ENCODE measurements around the gene CMSS1.
"Not testable (repeated sequence)": the region's sequence is repeated elsewhere in the genome, so short reads cannot be mapped to it uniquely, and the experiment has no call there.

CMSS1 gene

DNA sequence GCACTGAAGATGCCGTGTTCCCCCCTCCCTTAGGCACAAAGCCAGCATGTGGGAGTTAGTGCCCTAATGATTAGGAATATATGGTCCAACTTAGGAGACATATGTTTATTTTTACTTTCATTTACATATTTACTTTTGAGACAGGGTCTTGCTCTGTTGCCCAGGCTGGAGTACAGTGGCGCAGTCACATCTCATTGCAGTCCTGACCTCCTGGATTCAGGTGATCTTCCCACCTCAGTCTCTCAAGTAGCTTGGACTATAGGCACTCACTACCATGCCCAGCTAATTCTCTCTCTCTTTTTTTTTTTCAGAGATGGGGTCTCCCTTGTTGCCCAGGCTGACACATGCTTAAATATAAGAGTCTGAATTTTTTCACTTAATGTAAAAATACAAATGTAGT is 391.5 kb downstream of the CMSS1 start:
- no peak for FAIRE-seq

DNA sequence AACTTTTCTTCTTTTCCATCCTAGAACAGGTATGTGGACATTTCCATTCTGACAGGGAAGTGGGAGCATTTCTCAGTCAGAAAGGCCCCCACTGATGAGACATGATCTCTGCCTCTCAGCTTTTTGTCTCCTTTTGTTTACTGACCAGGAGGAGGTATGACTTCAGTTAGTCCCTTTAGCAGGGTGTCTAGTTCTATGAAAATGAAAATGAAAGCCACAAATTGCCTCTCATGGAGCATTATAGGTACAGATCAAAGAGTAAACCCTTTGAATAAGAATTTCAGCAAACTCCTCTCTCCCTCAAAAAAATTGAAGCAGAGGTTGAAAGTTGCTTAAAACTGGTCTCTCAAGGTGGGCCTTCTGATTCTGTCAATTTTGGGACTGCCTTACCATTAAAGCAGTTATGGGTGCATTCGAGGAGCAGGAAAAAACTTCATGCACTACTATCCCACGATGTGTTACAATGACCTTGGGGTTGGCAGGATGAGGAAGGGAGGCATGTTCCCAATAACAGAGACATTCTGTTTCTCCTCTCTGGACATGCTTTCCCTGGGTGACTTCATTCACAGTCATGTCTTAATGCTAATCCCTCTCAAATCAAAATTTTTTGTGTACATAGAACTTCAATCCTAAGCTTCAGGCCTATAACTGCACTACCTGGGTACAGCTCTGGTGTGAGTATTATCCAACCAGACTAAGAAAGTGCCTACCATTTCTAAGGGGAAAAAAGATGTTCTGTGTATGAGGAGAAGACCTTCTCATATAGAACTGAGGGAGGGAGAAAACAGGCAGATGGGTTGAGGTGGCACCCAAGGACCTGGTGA is 392.5 kb downstream of the CMSS1 start:
- no peak for FAIRE-seq

DNA sequence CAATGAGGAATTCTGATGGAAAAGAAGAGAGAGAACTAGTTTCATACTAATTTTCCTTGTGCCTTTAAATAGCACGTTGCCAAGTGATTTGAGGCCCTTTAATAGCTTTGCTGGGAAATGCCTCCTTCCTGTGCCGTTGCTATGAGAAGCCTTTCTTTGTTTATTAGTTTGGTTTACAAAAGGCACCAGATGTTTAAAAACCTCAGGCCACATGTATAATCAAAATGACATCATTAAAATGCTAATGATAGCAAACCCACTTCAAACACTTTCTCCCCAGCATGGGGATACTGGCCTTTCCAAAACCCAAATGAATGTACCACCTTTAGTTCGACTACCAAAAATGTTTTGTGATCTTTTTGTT is 393.1 kb downstream of the CMSS1 start:
- FAIRE-seq: no peak

DNA sequence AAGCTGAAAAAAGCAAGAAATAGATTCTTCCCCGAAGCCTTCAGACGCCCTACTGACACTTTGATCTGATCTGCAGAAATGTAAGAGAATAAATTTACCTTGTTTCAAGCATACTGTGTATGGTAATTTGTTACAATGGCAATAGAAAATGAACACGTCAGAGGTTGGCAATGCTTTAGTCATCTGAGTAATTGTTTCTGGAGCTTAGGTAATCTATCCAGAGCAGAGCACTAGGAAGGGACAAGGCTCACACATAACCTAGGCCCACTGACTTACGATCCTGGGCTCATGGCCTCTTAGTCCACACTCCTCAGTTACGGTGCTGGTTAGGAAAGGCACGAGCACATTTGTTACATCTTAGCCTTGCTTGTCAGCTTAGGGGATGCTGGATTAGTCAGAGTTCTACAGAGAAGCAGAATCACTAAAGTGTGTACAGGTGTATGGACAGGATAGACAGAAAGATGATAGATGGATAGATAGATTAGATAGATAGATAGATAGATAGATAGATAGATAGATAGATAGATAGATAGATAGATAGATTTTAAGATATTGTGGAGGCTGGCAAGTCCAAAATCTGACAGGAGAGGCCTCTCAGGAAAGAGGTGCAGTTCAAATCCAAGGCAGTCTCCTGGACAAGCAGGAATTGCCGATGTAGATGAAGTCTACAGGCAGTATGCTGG is 396.4 kb downstream of the CMSS1 start:
- FAIRE-seq: no peak

DNA sequence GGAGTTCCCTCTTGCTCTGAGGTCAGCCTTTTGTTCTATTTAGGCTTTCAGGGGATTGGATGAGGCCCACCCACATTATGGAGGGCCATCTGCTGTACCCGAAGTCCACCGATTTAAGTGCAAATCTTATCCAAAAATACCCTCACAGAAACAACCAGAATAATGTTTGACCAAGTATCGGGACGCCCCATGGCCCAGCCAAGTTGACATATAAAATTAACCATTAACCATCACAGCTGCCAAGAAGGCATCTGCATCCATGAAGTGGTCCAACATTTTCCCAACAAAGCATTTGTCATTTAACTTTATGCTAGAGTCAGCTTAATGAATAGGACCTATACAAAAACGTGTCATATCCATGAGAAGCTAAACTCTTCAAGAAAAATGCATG is 396.9 kb downstream of the CMSS1 start:
- FAIRE-seq: no peak

DNA sequence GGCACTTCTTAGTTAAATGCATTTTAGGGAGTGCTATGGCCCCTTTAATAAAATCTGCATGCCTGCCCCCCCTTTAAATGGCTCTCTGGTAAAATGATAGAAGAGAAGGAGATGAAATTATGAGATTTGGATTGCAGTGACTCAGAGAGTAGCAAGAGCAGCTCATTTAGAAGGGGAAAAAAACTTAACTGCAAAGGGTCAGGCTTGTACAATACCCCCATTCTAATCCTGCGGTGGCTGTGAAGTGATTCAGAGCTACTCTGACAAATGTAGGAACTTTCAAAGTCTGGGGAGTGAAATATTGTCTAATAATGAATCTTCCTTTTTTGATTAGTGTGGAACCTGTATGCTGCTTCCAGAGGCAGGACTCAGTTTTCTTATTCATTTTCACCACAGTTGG is 399.1 kb downstream of the CMSS1 start:
- no peak for FAIRE-seq

DNA sequence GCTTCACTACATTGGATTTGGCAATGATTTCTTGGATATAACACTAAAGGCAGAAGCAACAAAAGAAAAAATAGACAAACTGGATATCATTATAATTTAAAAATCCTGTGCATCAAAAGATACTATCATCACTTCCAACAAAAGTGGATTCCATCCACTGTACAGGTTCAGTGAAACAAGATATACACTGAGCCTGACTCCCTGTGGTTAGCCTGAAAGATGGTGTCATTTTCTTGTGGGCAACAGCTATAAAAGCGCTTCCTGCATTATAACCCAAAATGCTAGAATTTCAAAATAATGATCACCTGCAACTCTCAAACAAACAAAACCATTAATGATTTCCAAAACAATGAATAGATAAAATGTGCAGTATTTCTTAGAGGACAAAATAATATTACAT is 403.5 kb downstream of the CMSS1 start:
- no peak for FAIRE-seq

DNA sequence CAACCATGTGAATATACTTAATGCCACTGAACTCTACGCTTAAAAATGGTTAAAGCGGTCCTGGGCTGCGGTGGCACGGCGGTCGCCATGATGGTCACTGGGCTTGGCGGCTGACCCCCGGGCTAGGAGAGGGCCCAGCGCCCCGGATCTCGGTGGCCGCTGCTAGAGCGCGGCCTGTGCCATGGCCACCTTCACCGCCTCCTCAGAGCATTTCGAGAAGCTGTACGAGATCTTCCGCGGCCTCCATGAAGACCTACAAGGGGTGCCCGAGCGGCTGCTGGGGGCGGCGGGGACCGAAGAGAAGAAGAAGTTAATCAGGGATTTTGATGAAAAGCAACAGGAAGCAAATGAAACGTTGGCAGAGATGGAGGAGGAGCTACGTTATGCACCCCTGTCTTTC is 407.5 kb downstream of the CMSS1 start:
- no peak for FAIRE-seq

DNA sequence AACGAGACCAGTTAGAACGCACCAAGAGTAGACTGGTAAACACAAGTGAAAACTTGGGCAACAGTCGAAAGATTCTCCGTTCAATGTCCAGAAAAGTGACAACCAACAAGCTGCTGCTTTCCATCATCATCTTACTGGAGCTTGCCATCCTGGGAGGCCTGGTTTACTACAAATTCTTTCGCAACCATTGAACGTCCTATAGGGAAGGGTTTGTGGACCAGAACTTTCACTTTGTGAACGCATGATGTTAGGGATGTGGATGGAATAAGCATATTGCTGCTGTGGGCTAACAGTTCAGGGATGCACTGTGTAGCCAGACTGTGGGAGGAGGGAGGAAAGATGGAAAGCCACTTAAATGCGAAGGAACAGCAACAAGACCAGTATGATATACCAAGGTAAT is 408.2 kb downstream of the CMSS1 start:
- FAIRE-seq: no peak

DNA sequence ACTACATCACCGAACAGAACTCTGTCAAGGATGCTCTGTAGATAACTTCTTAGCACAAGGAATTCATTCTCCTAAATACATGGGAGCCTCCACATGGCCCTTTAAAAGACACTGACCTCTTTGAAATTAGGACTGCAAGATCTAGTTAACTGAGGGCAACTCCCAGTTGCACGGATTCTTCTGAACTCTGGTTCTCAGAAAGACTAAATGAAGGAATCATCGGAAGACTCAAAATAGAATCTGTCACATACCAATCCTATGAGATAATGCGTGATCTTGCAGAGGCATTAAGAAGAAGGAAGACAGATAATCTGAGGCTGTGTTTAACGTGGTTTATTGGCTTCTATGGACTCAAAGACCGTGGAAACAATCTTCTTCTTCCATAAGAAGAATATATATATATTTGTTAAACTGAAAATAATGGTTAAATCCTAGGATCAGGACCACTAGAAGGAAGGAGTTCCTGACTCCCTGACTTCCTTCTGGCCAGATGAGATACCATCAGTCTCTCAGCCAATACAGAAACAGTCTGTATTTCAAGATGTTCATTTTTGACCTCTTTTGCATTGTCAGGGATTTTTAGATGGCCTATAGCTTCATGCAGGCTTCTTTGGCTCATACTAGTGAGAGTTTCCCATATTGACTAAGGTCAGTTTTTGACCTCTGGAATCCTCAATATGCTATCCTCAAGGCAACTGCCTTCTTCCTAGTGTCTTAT is 409.2 kb downstream of the CMSS1 start:
- FAIRE-seq: no peak

DNA sequence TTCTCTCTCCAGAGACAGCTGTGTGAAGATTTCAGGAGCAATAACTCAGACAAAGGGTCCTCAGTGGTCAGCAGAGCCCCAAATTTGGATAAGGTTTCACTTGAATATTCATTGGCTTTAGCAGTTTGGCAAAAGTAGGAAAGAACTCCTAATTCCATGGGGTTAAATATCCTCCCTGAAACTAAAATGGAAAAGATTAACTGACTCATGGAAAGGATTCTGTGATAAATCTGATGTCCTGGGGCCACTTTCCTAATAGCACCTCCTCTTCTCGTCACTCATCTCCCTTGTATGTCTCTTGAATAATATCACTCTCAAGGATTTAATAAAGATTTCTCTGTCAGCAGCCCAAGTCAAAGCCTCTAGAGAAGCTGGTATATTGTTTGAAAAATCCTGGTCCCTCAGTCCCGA is 409.9 kb downstream of the CMSS1 start:
- FAIRE-seq: no peak

DNA sequence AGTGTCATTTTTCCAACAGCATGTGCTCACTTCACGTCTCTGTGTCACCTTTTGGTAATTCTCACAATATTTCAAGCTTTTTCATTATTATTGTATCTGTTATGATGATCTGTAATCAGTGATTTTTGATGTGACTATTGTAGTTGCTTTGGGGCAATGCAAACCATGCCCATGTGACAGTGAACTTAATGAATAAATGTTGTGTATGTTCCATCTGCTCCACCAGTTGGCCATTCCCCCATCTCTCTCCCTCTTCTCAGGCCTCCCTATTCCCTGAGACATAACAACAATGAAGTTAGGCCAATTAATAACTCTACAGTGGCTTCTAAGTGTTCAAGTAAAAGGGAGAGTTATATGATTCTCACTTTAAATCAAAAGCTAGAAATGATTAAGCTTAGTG is 410.6 kb downstream of the CMSS1 start:
- FAIRE-seq: no peak

DNA sequence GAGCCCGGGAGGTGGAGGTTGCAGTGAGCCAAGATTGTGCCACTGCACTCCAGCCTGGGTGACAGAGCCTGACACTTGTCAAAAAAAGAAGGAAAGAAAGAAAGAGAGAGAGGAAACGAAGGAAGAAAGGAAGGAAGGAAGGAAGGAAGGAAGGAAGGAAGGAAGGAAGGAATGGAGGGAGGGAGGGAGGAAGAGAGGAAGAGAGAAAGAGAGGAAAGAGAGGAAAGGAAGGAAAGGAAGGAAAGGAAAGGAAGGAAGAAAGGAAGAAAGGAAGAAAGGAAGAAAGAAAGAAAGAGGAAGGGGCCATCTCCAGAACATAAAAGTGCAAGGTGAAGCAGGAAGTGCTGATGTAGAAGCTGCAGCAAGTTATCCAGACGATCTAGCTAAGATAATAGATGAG is 411.5 kb downstream of the CMSS1 start:
- not testable (repeated sequence) for FAIRE-seq

DNA sequence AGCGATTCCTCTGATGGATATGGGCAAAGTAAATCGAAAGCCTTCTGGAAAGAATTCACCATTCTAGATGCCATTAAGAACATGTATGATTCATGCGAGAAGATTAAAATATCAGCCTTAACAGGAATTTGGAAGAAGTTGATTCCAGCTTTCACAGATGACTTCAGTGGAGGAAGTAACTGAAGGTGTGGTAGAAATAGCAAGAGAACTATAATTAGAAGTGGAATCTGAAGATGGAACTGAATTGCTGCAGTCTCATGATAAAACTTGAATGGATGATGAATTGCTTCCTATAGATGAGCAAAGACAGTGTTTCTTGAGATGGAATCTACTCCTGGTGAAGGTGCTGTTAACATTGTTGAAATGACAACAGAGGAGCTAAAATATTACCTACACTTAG is 413.0 kb downstream of the CMSS1 start:
- no peak for FAIRE-seq

Data from G401.6 (cell line).